NCI-H1417 (cell line): ENCODE results near the gene HHIPL1.

Experiments used
- DNase-seq, 3 experiments: peaks; one replicate each; lab custom pipeline; 2025; lab: John Stamatoyannopoulos, UW

HHIPL1 gene

GRCh38 chr14:99611646-99612045 lies 33.3 kb upstream of the HHIPL1 start:
- DNase-seq = no peak

- peak in 2 of 3 experiments; percentile 91 to 96 for DNase-seq
Observed at GRCh38 chr14:99612071-99612737, 32.7 kb upstream of the HHIPL1 start.

GRCh38 chr14:99612738-99613330 lies 32.1 kb upstream of the HHIPL1 start:
- DNase-seq = peak in 2 of 3 experiments; percentile 72 to 85

GRCh38 chr14:99615497-99616157 lies 29.3 kb upstream of the HHIPL1 start:
- no peak for DNase-seq

- peak in 1 of 3 experiments; percentile 15 for DNase-seq
Observed at GRCh38 chr14:99616832-99617800, 27.8 kb upstream of the HHIPL1 start.

- peak in 2 of 3 experiments; percentile 44 to 73 for DNase-seq
Observed at GRCh38 chr14:99619835-99620834, 24.8 kb upstream of the HHIPL1 start.

GRCh38 chr14:99621948-99622347 lies 23.0 kb upstream of the HHIPL1 start:
- DNase-seq = no peak

- DNase-seq = no peak
Observed at GRCh38 chr14:99624024-99624423, 20.9 kb upstream of the HHIPL1 start.

- no peak for DNase-seq
Observed at GRCh38 chr14:99624971-99625370, 20.0 kb upstream of the HHIPL1 start.

GRCh38 chr14:99625476-99625875 lies 19.5 kb upstream of the HHIPL1 start:
- DNase-seq = no peak

GRCh38 chr14:99626041-99626648 lies 18.8 kb upstream of the HHIPL1 start:
- DNase-seq = no peak

GRCh38 chr14:99627100-99627499 lies 17.8 kb upstream of the HHIPL1 start:
- no peak for DNase-seq

- no peak for DNase-seq
Observed at GRCh38 chr14:99627510-99628381, 17.2 kb upstream of the HHIPL1 start.

GRCh38 chr14:99628887-99629618 lies 15.9 kb upstream of the HHIPL1 start:
- peak; percentile 67 to 83 (median 69) for DNase-seq

GRCh38 chr14:99630202-99630601 lies 14.7 kb upstream of the HHIPL1 start:
- no peak for DNase-seq

- DNase-seq = no peak
Observed at GRCh38 chr14:99632410-99633035, 12.4 kb upstream of the HHIPL1 start.

- DNase-seq = no peak
Observed at GRCh38 chr14:99633141-99633540, 11.8 kb upstream of the HHIPL1 start.

- no peak for DNase-seq
Observed at GRCh38 chr14:99633918-99634317, 11.0 kb upstream of the HHIPL1 start.
